ENCODE results near the gene CCL27.

Gene CCL27

DNA sequence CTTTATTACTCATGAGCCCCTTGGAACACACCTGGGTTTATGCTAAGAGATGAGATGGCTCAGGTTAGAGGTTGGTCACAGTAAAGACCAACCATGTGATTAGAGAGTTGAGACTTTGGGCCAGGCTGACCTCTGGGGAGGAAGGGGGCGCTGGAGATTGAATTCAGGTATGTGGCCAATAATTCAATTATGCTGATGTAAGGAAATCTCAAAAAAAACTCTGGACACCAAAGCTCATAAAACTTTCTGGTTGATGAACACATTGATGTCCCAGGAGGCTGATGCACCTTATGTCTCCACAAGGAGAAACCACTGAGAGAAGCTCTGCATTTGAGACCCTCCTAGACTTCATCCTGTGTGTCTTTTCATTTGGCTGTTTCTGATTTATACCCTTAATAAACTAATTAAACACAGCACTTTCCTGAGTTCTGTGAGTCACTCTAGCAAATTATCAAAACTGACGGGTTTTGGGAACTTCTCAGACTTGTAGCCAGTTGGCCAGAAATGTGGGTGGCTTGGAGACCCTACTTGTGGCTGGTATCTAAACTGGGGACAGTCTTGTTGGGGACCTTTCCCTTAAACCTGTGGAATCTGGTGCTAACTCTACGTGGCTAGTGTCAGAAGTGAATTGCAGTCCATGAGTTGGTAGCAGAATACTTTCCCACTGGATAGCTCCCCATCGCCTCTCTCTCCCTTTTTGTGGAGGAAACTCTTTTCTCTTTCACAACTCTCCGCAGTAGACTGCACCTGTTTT lies 7.5 kb upstream of the CCL27 start:
- Histone ChIP-seq H3K9me3 (ENCODE audit: insufficient read depth, low read depth, low read length) (peaks cover 4% of the 10 kb centered on the region), H4K8ac (ENCODE audit: low read depth, low read length) (no peak overlapping the region), H3K4me1 (ENCODE audit: control insufficient read depth in 1 of 2, insufficient read depth in 2 of 2, low read length in 2 of 2) (peaks cover 9 to 16% of the 10 kb centered on the region in 2 experiments), H3K4me2 (ENCODE audit: low read length) (no peak overlapping the region), H3K27ac (ENCODE audit: low read depth, low read length) (no peak overlapping the region), H3K4ac (ENCODE audit: low read depth, low read length) (no peak overlapping the region), H3K9ac (ENCODE audit: low read length) (no peak overlapping the region), H4K12ac (ENCODE audit: low read depth, low read length) (no peak overlapping the region), H3K23ac (ENCODE audit: low read length) (no peak overlapping the region), H3K79me1 (ENCODE audit: low read length) (peaks cover 5% of the 10 kb centered on the region), H3K4me3 (ENCODE audit: low read depth, low read length) (no peak overlapping the region), H3K18ac (ENCODE audit: low read length) (no peak overlapping the region), H2BK12ac (ENCODE audit: low read length) (no peak overlapping the region), H3K14ac (ENCODE audit: low read length) (no peak overlapping the region), H2AK5ac (ENCODE audit: low read length) (no peak overlapping the region), H2BK120ac (ENCODE audit: insufficient read depth, low read length, poor library complexity) (no peak overlapping the region), H2BK5ac (ENCODE audit: low read depth, low read length, poor library complexity) (no peak overlapping the region), H3K79me2 (ENCODE audit: control insufficient read depth, insufficient read depth, low read length, poor library complexity) (peaks cover 3% of the 10 kb centered on the region), H2AFZ (ENCODE audit: insufficient read depth, low read length, poor library complexity) (no peak overlapping the region), H4K91ac (ENCODE audit: low read depth, low read length) (no peak overlapping the region), H3K36me3 (ENCODE audit: control insufficient read depth in 1 of 2, insufficient read depth in 2 of 2, low read length in 2 of 2) (peaks cover 3 to 7% of the 10 kb centered on the region in 2 experiments), H3K27me3 (ENCODE audit: insufficient read depth, low read length) (no peaks in the 10 kb centered on the region)
- no peak for DNase-seq
- no CpG with 5 or more reads among the region's 5 CpGs for WGBS (ENCODE audit: extremely low coverage, insufficient coverage, insufficient read length)

DNA sequence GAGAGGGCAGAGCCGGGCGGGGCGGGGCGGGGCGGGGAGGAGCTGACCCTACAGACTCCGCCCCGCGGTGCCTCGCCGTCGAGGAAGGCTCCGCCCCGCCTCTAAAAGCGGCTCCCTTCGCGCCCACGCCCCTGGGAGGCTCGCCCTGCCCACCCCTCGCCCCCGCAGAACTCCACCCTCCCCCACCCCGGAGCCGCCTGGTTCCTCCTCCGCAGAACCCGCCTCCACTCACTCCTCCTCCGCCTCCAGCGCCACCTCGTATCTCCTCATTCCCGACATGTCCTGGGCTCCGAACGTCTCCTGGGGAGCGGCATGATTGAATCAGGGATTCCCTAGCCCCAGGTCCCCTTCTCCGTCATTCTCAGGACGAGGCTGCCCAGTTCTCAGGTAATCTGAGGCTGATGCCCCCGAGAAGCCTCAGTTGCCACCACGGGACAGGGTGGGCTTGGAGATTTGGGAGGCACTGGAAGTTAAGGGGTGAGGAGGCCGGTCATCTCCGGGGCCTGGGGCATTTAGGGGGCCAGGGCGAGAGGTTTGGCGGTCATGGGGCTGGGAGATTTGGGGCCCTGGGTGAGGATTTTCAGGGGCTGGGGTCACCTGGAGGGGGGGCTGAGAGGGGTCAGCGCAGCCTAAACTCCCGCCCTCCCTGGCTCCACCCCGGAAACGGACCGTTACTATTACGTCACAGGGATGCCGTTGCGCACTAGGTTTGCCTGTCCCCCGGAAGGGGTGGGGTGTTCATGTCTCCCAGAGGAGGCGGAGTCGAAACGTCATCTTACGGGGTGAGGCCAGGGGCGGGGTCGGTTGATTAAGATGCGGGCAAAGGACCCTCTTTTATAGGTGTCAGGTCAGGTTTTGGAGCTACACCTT lies 3.2 kb upstream of the CCL27 start:
- H4K12ac ChIP-seq (ENCODE audit: low read depth, low read length): peak overlapping the region; percentile 93
- peak overlapping the region; percentile 69 for H2AFZ ChIP-seq (ENCODE audit: insufficient read depth, low read length, poor library complexity)
- H3K27me3 ChIP-seq (ENCODE audit: insufficient read depth, low read length): no peaks in the 10 kb centered on the region
- H2BK120ac ChIP-seq (ENCODE audit: insufficient read depth, low read length, poor library complexity): peak overlapping the region; percentile 89
- peak overlapping the region; percentile 95 for H3K4me2 ChIP-seq (ENCODE audit: low read length)
- H4K8ac ChIP-seq (ENCODE audit: low read depth, low read length): peak overlapping the region; percentile 98
- H3K18ac ChIP-seq (ENCODE audit: low read length): peak overlapping the region; percentile 99
- no CpG with 5 or more reads among the region's 55 CpGs for WGBS (ENCODE audit: extremely low coverage, insufficient coverage, insufficient read length)
- peaks cover 8 to 13% of the 10 kb centered on the region in 2 experiments for H3K4me1 ChIP-seq (ENCODE audit: control insufficient read depth in 1 of 2, insufficient read depth in 2 of 2, low read length in 2 of 2)
- H3K79me1 ChIP-seq (ENCODE audit: low read length): peaks cover 8% of the 10 kb centered on the region
- peak overlapping the region; percentile 73 for H2AK5ac ChIP-seq (ENCODE audit: low read length)
- no peak overlapping the region for H3K23ac ChIP-seq (ENCODE audit: low read length)
- H3K14ac ChIP-seq (ENCODE audit: low read length): peak overlapping the region; percentile 95
- H3K4me3 ChIP-seq (ENCODE audit: low read depth, low read length): peak overlapping the region; percentile 80
- H3K27ac ChIP-seq (ENCODE audit: low read depth, low read length): peak overlapping the region; percentile 83
- peak overlapping the region; percentile 99 for H4K91ac ChIP-seq (ENCODE audit: low read depth, low read length)
- peak overlapping the region; percentile 68 for H2BK5ac ChIP-seq (ENCODE audit: low read depth, low read length, poor library complexity)
- H3K36me3 ChIP-seq (ENCODE audit: control insufficient read depth in 1 of 2, insufficient read depth in 2 of 2, low read length in 2 of 2): peaks cover 3 to 7% of the 10 kb centered on the region in 2 experiments
- peak overlapping the region; percentile 93 for H3K4ac ChIP-seq (ENCODE audit: low read depth, low read length)
- H2BK12ac ChIP-seq (ENCODE audit: low read length): peak overlapping the region; percentile 37
- DNase-seq: peak; percentile 96
- H3K79me2 ChIP-seq (ENCODE audit: control insufficient read depth, insufficient read depth, low read length, poor library complexity): peaks cover 5% of the 10 kb centered on the region
- peaks cover 4% of the 10 kb centered on the region for H3K9me3 ChIP-seq (ENCODE audit: insufficient read depth, low read depth, low read length)
- H3K9ac ChIP-seq (ENCODE audit: low read length): peak overlapping the region; percentile 83

DNA sequence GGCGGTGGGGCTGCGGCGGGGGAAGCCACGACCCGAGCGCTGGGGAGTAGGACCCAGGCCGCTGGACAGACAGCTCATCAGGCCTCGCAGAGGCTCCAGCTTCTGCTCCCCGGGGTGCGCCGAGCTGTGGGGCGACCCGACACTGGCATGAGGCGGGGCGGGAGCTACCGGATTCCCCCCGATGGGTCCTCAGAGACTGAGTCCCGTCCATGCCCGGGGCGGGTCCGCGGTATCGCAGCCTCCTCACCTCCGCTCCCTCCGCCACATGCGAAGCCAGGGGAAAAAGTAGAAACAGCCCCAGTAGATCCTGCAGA lies 2.6 kb upstream of the CCL27 start:
- no peak for DNase-seq
- WGBS (ENCODE audit: extremely low coverage, insufficient coverage, insufficient read length): no CpG with 5 or more reads among the region's 26 CpGs
- Histone ChIP-seq H3K9ac (ENCODE audit: low read length) (no peak overlapping the region), H3K79me2 (ENCODE audit: control insufficient read depth, insufficient read depth, low read length, poor library complexity) (peaks cover 5% of the 10 kb centered on the region), H3K9me3 (ENCODE audit: insufficient read depth, low read depth, low read length) (peaks cover 4% of the 10 kb centered on the region), H2AK5ac (ENCODE audit: low read length) (peak overlapping the region; percentile 67), H2AFZ (ENCODE audit: insufficient read depth, low read length, poor library complexity) (peak overlapping the region; percentile 38), H3K27me3 (ENCODE audit: insufficient read depth, low read length) (no peaks in the 10 kb centered on the region), H3K4me1 (ENCODE audit: control insufficient read depth in 1 of 2, insufficient read depth in 2 of 2, low read length in 2 of 2) (peaks cover 5 to 10% of the 10 kb centered on the region in 2 experiments), H3K36me3 (ENCODE audit: control insufficient read depth in 1 of 2, insufficient read depth in 2 of 2, low read length in 2 of 2) (peaks cover 3 to 10% of the 10 kb centered on the region in 2 experiments), H3K18ac (ENCODE audit: low read length) (no peak overlapping the region), H2BK5ac (ENCODE audit: low read depth, low read length, poor library complexity) (no peak overlapping the region), H3K23ac (ENCODE audit: low read length) (no peak overlapping the region), H4K8ac (ENCODE audit: low read depth, low read length) (peak overlapping the region; percentile 18), H3K79me1 (ENCODE audit: low read length) (peaks cover 8% of the 10 kb centered on the region), H3K14ac (ENCODE audit: low read length) (peak overlapping the region; percentile 71), H2BK120ac (ENCODE audit: insufficient read depth, low read length, poor library complexity) (no peak overlapping the region), H3K4ac (ENCODE audit: low read depth, low read length) (no peak overlapping the region), H4K12ac (ENCODE audit: low read depth, low read length) (peak overlapping the region; percentile 32), H3K27ac (ENCODE audit: low read depth, low read length) (no peak overlapping the region), H3K4me2 (ENCODE audit: low read length) (peak overlapping the region; percentile 94), H3K4me3 (ENCODE audit: low read depth, low read length) (peak overlapping the region; percentile 56), H2BK12ac (ENCODE audit: low read length) (no peak overlapping the region), H4K91ac (ENCODE audit: low read depth, low read length) (peak overlapping the region; percentile 30)

GRCh38 chr9:34664281-34665066 lies 2.0 kb upstream of the CCL27 start:
- Histone ChIP-seq H4K12ac (ENCODE audit: low read depth, low read length) (peak overlapping the region; percentile 32), H2AFZ (ENCODE audit: insufficient read depth, low read length, poor library complexity) (peak overlapping the region; percentile 38), H3K27me3 (ENCODE audit: insufficient read depth, low read length) (no peaks in the 10 kb centered on the region)

More at GRCh38 chr9:34664281-34665066, 2.0 kb upstream of the CCL27 start:
- peak overlapping the region; percentile 18 for H4K8ac ChIP-seq (ENCODE audit: low read depth, low read length)
- DNase-seq: peak; percentile 79 to 91
- no peak overlapping the region for H3K4ac ChIP-seq (ENCODE audit: low read depth, low read length)
- no peak overlapping the region for H2BK120ac ChIP-seq (ENCODE audit: insufficient read depth, low read length, poor library complexity)
- peak overlapping the region; percentile 56 for H3K4me3 ChIP-seq (ENCODE audit: low read depth, low read length)
- peak overlapping the region; percentile 67 for H2AK5ac ChIP-seq (ENCODE audit: low read length)
- WGBS (ENCODE audit: extremely low coverage, insufficient coverage, insufficient read length): no CpG with 5 or more reads among the region's 18 CpGs
- peaks cover 4% of the 10 kb centered on the region for H3K9me3 ChIP-seq (ENCODE audit: insufficient read depth, low read depth, low read length)
- no peak overlapping the region for H3K23ac ChIP-seq (ENCODE audit: low read length)
- H3K79me2 ChIP-seq (ENCODE audit: control insufficient read depth, insufficient read depth, low read length, poor library complexity): peaks cover 5% of the 10 kb centered on the region
- H3K14ac ChIP-seq (ENCODE audit: low read length): peak overlapping the region; percentile 71
- no peak overlapping the region for H3K27ac ChIP-seq (ENCODE audit: low read depth, low read length)
- H3K79me1 ChIP-seq (ENCODE audit: low read length): peaks cover 8% of the 10 kb centered on the region
- peaks cover 5 to 10% of the 10 kb centered on the region in 2 experiments for H3K4me1 ChIP-seq (ENCODE audit: control insufficient read depth in 1 of 2, insufficient read depth in 2 of 2, low read length in 2 of 2)
- peak overlapping the region; percentile 49 for H3K9ac ChIP-seq (ENCODE audit: low read length)
- H3K4me2 ChIP-seq (ENCODE audit: low read length): peak overlapping the region; percentile 94
- H4K91ac ChIP-seq (ENCODE audit: low read depth, low read length): peak overlapping the region; percentile 30
- H3K18ac ChIP-seq (ENCODE audit: low read length): no peak overlapping the region
- no peak overlapping the region for H2BK5ac ChIP-seq (ENCODE audit: low read depth, low read length, poor library complexity)
- H3K36me3 ChIP-seq (ENCODE audit: control insufficient read depth in 1 of 2, insufficient read depth in 2 of 2, low read length in 2 of 2): peaks cover 3 to 10% of the 10 kb centered on the region in 2 experiments
- no peak overlapping the region for H2BK12ac ChIP-seq (ENCODE audit: low read length)

Data from trophoblast cell (in vitro differentiated cells and primary cell).